GM21447 (cell line): Measurements from ENCODE around the gene PGAP2.

Experiments used
- ATAC-seq: cut with Tn5 transposase; IDR thresholded peaks from one replicate; pipeline ENCODE4 v1.9.1; 2021; ENCODE audit not compliant: unreplicated experiment

PGAP2 gene

DNA sequence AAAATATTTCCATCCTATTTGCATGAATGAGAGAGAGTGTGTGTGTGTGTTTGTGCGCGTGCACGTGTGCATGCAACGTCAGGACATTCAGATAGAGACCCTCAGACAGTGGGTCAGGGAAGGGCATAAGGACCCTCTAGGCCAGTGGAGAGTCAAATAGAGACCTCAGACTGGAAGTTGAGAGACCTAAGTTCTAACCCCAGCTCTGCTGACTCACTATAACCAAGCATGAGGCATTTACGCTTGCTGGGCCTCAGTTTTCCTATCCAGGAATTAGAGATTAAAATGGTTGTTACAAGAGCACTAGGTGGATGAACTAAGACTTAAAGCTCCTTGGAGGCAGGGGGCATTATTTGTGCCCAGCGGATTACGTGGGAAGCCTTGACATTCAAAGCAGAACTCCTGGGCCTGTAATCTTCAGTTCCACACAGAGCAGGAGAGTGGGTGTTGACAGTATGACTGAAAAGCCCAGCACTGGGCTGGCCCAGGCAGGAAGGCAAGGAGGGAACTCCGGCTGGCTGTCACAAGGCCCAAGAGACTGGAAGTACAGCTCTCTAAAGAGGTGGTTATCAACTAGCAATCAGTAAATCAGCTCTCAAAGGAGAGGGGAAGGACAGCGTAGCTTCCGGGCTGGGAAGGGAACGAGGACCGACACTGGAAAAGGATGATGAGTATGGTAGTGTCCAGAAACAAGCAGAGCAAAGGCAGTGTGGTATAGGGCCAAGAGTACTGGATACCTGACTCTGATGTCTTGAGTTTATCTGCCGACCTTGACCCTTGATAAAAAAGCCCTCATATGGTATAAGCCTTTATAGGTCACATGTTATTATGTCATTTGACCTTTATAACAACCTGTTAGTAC is 23.2 kb downstream of the PGAP2 start:
- ATAC-seq, result no peak

DNA sequence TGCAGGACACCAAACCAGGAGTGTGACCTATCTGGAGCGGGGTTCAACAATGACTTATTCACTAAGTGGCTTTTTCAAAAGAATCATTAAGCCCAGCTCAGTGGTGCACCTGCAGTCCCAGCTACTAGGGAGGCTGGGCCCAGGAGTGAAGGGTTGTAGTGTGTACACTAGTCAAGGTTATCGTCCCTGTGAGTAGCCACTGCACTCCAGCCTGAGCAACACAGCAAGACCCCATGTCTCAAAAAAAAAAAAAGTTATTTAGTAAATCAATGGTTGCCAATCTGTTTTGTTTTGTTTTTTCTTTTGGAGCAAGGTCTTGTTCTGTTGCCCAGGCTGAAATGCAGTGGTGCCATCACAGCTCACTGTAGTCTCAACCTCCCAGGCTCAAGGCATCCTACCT is 24.5 kb downstream of the PGAP2 start:
- no peak for ATAC-seq

DNA sequence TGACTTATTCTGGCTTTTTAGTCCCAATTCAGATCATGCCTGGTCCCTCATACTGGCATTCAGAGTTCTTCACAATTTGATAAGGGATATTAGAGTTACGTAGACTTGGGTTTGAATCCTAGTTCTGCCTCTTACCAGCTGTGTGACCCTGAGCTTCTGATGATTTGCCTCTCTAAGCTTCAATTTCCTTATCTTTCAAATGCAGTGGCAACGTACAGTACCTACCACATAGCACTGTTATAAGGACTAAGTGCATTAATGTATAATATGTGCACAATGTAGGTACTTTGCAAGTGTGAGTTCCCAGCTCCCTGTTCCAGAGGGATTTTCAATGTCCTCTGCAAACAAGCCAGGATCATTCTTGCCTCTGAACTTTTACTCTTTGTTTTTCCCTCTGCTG is 25.1 kb downstream of the PGAP2 start:
- ATAC-seq, result no peak

DNA sequence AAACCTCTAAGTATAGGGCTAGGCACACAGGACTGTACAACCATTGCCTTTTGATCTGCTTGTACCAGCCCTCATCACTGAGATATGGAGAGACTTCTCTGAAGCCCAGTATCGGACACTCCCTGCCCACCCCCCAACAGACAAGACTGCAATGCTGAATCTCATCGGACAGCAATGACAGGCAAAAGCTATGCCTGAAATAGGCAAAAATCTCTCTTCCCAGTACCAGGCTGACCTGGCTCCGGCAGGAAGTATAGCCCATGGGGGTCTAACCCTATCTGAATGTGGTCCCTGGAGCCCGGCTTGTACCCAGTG is 25.9 kb downstream of the PGAP2 start:
- no peak for ATAC-seq

DNA sequence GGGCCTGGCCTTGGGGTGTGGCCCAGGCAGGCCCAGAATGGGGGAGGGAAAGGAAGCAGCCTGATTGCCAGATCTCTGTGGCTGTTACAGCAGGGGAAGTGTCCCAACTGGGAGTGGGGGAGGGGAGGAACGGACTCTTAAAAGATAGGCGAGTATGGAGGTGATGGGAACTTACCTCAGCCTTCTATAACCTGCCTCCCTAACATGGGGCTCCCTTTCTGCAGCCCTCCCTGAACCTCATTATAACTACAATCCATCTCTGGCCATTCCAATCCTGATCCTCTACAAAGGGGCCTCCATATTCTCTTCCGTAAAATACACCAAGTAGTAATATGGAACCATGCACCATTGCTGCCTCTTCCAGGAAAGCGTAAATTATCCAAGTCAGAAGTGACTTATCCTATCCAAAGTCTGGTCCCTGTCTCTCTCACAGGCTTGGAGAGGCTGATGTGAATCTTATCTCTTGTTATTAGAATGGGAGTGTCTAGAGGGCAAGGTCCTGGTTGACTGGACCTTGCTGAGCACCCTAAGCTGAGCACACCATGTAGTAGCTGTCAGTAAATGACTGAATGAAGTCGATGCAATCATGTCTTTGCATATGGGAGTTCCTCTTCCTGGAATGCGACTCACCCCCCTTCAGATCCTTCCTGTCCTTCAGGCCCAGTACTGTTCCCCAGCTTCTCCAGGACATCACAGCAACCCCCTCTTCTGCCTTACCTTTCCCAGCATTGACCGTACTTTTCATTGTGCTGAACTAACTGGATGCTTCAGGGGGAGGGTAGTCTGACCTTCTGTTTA is 26.5 kb downstream of the PGAP2 start:
- ATAC-seq, result no peak

DNA sequence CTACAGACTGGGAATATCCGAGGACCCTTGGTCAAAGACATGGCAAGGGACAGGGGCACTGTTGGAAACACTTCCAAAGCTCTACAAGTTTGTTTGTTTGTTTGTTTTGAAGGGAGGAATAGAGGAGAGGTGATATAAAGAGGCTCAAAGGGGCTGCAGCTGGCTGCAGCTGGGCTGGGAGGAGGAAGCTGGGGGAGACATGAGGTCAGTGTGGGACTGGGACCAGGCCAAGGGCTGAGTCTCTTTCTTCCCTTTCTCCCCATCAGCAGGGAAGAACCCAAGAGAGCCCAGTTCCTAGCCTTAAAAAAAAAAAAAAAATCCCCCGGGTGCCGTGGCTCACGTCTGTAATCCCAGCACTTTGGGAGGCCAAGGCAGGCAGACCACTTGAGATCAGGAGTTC is 27.4 kb downstream of the PGAP2 start:
- ATAC-seq, result no peak

DNA sequence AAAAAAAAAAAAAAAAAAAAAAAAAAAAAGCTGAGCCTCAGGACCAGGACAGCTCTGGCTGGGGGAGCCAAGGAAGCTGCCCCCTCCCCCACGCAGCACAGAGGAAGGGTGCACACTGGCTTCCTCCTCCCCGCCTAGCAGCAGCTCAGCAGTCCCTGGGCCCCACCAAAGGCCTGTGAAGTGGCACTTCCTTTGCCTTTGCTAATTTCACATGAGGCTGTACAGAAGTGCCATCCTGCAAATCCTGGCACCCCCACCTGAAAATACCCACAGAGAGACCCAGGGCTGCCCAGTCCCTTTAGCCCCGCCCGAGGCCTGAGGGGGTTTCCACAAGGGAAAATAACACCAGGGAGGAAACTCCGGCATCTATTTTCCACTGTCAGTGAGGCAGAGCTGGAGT is 28.5 kb downstream of the PGAP2 start:
- ATAC-seq, result no peak

DNA sequence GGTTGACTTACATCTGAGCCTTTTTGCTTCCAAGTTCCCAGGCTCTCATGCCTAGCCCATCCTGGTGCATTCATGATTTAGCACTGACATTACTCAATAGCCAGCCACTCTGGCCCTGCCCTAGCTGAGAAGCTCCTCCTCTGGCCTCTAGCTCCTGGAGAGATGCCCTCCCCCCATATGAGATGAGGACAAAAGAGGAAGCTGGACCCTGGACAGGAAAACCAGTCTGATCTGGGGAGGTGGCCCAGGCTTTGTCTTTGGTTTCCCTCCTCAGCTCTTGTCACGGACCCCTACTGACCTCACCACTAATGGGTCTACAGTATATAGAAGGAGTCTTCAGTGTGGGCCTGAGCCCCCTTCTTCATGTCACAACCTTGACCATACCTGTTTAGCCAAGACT is 29.4 kb downstream of the PGAP2 start:
- ATAC-seq, result no peak

DNA sequence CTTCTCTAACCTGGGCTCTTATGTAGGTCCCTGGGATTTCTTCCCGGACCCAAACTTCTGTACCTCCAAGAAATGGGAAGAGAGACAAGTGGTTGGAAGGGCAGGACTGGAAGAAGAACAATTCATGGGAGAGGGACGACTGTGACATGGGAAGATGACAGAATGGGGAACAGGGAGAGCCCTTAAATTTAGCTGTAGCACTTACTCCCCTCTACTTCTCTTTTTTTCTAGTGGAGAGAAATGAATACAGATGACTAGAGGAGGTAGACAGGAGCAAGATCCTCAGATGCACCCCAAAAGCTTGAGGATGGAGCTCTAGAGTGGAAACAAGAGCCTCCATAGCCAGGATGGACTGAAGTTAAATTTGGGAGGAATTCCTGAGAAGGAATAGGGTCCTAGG is 30.1 kb downstream of the PGAP2 start:
- ATAC-seq, result no peak

DNA sequence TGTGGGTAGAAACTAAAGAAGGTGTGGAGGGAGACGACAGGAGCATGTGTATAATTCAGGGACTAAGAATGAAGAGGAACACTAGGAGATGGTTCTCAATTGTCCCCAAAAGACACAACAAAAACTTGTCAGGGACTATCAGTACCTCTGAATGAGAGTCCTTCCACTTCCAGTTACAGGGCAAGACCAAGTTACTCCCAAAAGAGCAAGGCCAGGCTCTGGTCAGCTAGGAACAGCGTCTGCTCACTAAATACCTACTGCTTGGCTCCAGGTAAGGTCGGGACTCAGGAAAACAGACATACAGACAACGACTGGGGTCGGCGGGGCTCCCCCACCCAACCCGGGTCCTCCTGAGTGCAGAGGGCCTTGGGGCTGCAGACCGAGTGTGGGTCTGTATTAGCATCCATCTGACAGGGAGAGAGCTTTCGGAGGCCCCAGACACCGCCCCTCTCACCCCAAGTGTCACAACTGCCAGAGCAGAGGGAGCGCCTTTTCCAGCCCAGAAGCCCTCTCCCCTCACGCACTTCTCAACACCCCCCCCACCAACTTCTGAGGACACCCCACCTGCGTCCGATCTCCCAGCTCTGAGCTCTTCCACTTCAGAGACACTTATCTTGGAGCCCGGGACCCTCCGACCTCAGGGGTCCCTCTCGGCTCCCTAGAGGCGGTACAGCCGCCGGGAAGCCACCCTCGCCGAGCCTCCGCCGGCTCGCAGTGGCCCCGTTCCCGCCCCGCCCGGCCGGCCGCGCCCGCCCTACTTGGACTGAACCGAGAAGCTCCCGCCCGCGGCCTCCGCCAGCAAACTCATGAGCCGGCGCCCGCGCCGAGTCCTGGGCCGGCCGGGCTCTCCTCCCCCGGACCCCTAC is 31.9 kb downstream of the PGAP2 start:
- no peak for ATAC-seq

DNA sequence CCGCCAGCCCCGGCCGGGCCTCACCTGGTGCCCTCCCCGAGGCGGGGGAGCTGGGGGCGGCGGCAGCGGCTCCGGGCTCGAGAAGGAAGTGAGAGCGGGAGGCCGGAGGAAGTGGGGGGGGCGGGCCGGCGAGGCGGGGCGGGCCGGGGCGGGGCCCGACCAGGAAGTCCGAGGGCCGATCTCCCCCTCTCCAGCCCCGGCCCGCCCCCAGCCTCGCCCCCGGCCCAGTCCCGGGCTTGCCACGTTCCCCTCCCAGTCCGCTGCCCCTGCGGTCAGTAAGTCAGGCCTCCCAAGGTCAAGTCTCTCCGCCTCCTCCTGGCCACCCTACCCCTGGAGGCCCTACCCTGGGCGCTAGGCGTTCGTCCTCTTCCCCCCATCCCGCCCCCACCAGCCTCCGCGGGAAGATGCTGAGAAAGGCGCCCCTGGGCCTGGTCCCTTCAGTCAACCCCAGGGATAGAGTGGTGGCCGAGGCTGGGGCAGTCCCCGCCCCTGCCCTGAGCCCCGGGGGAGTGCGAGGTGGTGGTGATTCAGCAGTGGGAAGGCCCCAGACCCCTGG is 32.6 kb downstream of the PGAP2 start, which contains the start of gene RHOG:
RHOG (minus strand) TSS at position 90 of the 556 bp plus-strand sequence. CDS start 12,821 bp downstream, outside the sequence.
- ATAC-seq, result peak; percentile 43

DNA sequence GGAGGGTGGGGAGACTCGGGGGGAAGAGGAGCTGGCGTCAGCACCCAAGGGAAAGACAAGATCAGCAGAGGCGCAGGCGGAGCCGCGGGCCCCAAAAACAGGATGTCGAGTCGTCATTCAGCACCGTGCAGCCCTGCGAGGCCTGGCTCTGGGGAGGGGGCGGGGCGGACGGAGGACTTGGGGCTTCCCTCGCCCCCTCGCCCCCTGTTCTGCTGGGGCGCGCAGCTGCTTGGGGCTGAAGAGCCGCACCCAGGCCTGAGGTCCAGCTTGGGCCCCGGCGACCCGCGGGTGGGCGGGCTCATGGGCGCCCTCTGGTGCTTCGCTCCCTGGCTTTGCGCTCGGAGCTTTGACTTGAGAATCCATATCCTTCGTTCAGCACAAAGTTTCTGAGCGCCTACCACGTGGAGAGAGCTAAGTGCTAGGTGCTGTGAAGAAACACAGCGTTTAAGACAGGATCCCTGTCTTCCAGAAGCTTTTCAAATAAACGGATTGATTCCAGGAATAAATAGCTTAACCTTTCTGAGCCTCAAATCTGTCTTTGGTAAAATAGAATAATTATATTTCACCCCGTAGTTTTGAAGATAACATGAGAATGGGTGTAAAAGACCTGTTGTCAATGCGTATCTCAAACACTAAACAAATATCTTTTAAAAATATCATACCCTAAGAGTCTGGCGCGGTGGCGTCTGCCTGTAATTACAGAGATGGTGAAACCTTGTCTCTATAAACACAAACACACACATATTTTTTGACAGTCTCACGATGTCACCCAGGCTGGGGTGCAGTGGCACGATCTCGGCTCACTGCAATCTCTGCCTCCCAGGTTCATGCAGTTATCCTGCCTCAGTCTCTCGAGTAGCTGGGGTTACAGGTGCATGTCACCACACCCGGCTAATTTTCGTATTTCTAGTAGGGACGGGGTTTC is 33.3 kb downstream of the PGAP2 start:
- ATAC-seq, result peak; percentile 44

DNA sequence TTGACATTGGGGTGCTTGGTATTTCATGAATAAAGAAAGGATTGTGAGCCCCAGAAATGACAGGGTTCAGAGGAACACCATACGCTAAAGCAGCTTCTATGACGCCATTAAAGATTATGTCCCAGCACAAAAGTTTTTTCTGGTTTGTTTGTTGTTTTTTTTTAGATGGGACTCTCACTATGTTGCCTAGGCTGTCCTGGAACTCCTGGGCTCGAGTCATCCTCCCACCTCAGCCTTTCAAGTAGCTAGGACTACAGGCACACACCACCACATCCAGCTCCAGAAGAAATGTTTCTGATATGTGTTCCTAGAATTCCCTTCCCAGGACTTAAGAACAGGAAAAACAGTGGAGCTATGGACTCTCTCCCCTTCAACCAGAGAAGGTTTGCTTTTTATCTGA is 35.0 kb downstream of the PGAP2 start:
- ATAC-seq, result no peak

DNA sequence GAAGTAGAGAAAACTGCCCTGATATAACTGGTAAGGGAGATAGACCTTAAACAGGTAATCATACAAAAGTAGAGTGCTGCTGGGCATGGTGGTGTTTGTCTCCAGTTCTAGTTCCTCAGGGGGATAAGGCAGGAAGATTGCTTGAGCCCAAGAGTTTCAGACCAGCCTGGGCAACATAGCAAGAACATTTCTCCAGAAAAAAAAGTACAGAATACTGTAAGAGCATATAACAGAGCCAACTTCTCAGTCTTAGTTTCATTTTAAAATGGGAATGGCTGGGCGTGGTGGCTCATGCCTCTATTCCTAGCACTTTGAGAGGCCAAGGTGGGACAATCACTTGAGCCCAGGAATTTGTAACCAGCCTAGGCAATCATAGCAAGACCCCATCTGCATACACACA is 36.9 kb downstream of the PGAP2 start:
- ATAC-seq, result no peak

DNA sequence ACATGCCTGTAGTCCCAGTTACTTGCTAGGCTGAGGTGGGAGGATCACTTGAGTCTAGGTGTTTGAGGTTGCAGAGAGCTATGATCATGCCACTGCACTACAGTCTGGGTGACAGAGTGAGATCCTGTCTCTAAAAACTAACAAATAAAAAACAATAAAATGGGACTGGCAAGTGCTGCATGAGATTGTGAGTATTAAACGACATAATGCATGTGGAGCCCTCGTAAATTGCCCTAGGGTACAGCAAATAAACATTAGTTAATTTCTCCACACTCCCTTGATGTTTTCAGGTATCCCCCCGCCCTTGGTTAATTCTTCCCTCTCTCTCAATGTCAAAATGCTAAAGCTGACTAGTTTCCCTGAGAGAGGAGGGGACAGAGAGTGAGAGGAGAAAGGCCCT is 37.3 kb downstream of the PGAP2 start:
- ATAC-seq, result no peak

DNA sequence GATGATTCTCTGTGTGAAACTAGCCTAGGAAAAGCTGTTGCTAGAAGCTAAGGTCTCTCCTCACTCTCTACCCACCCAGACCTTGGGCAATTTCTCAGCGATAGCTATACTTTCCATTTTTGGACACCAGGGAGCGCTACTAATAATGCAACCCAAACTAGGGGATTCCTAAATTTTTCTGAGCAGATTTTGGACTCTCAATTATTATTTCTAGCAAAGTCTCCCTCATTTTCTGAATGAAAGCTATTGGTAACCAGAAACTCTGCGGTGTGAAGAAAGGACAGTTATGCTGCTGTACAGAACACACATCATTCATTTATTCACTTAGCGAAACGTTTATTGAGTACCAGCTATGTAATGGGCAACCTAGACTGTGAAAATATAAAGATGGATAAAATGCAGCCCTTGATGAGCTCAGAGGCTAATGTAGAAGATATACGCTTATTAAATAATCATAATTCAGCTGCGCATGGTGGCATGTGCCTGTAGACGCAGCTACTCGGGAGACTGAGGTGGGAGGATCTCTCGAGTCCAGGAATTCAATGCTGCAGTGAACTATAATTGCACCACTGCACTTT is 41.0 kb downstream of the PGAP2 start:
- ATAC-seq, result no peak

DNA sequence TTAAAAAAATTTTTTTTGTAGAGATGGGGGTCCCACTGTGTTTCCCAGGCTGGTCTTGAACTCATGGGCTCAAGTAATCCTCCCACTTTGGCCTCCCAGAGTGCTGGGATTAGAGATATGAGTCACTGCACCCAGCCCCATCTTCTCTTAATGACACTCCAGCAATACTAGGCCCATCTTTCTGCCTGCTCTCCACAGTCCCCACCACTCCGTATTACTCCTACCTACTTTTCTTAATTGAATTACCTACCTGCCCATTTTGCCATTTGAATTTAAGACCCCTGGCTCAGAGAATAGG is 45.1 kb downstream of the PGAP2 start:
- ATAC-seq, result no peak

DNA sequence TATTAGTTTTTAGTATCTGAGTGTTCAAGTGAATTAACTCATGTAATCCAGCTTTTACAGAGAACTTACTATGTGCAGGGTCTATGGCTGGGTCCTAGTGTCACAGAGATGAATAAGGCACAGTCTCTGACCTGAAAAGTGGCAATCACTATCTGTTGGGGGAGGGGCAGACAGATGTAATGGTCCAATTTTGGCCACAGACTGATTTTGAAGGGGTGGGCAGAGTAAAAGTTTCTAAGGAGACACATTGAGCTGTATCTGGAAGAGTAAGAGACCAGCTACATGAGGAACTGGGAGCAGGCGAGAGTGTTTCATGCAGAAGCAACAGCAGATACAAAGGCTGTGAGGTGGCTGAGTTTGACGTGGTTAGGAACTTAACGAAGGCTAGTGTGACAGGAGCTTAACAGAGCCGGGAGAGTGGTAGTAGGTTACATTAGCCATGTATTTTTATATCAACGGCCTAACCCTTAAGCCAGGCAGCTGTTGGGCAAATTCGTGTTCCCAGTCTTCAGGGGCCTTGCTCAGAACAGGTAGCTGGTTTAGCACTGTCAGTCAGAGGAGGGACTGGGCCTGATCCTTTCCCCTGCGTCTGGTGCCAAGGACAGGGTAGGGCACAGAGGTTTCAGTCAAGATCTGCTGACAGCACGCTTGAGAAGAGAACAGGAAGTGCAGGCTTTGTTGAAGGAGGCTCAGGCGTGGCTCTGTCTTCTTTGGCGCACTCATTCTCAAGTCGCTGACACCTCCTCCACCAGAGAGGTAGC is 45.7 kb downstream of the PGAP2 start:
- peak; percentile 43 for ATAC-seq

DNA sequence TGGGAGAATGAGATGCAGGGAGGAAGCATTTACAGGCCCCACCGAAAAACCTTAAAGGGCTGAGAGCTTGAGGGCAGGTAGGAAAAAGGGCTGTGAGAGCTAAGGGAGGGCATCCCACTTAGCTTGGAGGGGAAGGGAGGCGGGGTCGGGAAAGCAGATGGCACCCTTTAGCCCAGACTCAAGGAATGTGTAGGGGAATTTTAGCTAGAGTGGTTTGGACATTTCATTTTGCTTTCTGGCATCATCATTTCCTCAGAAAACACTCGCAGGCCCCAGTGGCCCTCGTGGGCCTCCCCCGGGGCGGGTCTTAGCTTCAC is 46.3 kb downstream of the PGAP2 start:
- no peak for ATAC-seq
